Memory B cell (primary cell): ENCODE results near the gene STARD13.

Experiments
- ATAC-seq: fragments of 150-1000 bp; cut with Tn5 transposase; 2 replicates; pipeline ENCODE4 v1.10.0; 2021; ENCODE audit warnings: low read depth, mild to moderate bottlenecking, moderate library complexity
- DNase-seq, 2 donors: peaks; one replicate each; pipeline ENCODE4 v3.0.0; 2022; ENCODE audit warnings: low spot score in 2 of 2
- H3K27ac Mint-ChIP-seq: one replicate; pipeline ENCODE4 v1.8.0; 2022; ENCODE audit warnings: mild to moderate bottlenecking, moderate library complexity, mixed read lengths
- H3K27me3 Mint-ChIP-seq: one replicate; pipeline ENCODE4 v1.8.0; 2022; ENCODE audit warnings: mixed read lengths
- H3K36me3 Mint-ChIP-seq: one replicate; pipeline ENCODE4 v1.8.0; 2022; ENCODE audit warnings: mild to moderate bottlenecking, mixed read lengths
- H3K4me1 Mint-ChIP-seq: one replicate; pipeline ENCODE4 v1.8.0; 2022; ENCODE audit warnings: mixed read lengths
- H3K4me3 Mint-ChIP-seq: one replicate; pipeline ENCODE4 v1.8.0; 2022; ENCODE audit warnings: mild to moderate bottlenecking, moderate library complexity, mixed read lengths
- H3K9me3 Mint-ChIP-seq: one replicate; pipeline ENCODE4 v1.8.0; 2022; ENCODE audit warnings: mixed read lengths

STARD13 gene

DNA sequence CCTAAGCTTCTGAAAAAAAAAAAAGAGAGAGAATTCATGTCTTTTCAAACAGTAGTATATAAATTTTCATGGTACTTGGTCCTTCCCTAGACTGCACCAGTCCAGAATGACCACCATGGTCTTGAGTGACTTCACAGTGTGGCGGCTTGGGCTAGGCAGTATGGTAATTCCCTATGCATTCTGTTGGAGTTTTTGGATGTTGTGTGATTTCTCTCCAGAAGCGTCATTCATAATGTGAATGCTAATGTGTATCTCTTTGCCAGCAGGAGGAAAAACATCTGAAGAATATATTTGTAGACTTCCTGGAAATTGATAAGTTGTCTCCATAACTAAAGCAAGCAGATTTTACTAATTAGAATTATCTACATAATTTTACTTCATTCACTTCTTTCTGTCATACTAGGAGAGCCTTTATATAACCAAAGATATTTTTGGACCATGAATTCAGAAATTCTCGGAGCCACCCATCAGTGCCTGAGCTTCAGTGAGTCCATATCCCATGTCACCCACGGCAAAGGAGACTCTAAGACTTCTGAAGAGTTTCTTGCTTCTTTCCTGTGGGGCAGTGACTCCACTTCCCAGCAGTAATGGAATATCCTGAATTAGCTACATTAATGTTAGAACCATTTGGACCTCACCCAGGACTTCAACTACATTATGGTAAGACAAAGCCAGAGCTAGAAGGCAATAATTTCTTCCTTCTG is 8.4 kb downstream of the STARD13 start:
- no peak for DNase-seq
- Mint-ChIP-seq H3K27me3 (peaks cover 9% of the 10 kb centered on the region), H3K4me3 (no peak overlapping the region), H3K36me3 (no peaks in the 10 kb centered on the region), H3K27ac (no peak overlapping the region), H3K4me1 (no peaks in the 10 kb centered on the region), H3K9me3 (no peaks in the 10 kb centered on the region)
- ATAC-seq: no peak

DNA sequence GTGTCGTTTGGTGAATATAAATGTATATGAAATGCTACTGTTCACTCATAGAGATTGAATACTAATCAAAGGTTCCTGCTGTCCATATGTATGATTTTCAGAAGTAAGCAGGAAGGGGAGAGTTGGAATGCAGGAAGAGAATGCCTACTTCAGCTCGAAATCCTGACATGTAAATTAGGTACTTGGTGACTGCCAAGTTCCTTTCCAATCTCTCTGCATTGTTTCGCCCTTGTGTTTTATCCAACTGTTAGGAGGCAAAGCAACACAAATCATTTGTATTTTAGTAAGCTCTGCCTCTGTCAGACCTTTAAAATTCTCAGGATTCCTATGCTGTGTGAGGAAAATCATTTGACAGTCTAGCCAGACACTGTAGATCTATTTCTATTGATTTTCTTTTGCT is 9.0 kb downstream of the STARD13 start:
- Mint-ChIP-seq H3K4me3 (no peak overlapping the region), H3K9me3 (no peaks in the 10 kb centered on the region), H3K27me3 (peaks cover 6% of the 10 kb centered on the region), H3K27ac (no peak overlapping the region), H3K36me3 (no peaks in the 10 kb centered on the region), H3K4me1 (no peaks in the 10 kb centered on the region)
- DNase-seq: no peak
- ATAC-seq: no peak

GRCh38 chr13:33275916-33276315 is 9.6 kb downstream of the STARD13 start:
- DNase-seq (no peak), ATAC-seq (no peak)
- Mint-ChIP-seq H3K4me3 (no peak overlapping the region), H3K36me3 (no peaks in the 10 kb centered on the region), H3K9me3 (no peaks in the 10 kb centered on the region), H3K4me1 (no peaks in the 10 kb centered on the region), H3K27me3 (peaks cover 6% of the 10 kb centered on the region), H3K27ac (no peak overlapping the region)

- H3K36me3 Mint-ChIP-seq: no peaks in the 10 kb centered on the region
- DNase-seq (no peak), ATAC-seq (no peak)
- H3K9me3 Mint-ChIP-seq: no peaks in the 10 kb centered on the region
- H3K4me1 Mint-ChIP-seq: no peaks in the 10 kb centered on the region
- H3K4me3 Mint-ChIP-seq: no peak overlapping the region
- peaks cover 5% of the 10 kb centered on the region for H3K27me3 Mint-ChIP-seq
- H3K27ac Mint-ChIP-seq: no peak overlapping the region
These were observed 11.3 kb downstream of the STARD13 start for GRCh38 chr13:33274264-33274663.

DNA sequence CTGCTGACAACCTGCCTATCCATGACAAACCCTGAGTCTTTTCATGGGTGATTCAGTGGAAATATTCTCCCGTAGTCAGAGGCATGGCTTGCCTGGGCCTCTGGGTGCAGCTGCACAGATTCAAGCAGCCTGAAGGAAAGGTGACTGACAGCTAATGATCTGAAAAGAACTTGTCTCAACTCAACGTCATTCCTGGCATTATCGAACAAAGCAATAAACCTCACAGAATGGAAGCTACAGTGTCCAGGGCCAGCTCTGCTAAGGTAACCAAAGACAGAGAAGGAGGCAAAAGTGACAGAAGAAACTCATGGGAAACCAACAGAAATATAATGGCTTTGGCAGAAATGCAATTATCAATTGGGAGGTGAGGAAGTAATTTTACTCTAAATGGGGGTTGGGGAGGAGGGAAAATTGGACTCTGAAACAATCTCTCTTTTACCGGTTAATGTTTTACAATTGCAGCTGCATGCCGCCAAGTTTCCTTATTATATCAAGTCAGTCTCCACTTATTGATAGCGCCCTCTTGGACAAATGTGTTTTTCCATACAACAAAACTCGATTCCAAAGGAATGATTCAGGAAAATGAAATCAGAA is 12.9 kb downstream of the STARD13 start:
- Mint-ChIP-seq H3K36me3 (no peaks in the 10 kb centered on the region), H3K27me3 (peaks cover 5% of the 10 kb centered on the region), H3K4me1 (no peaks in the 10 kb centered on the region), H3K27ac (no peak overlapping the region), H3K9me3 (no peaks in the 10 kb centered on the region), H3K4me3 (no peak overlapping the region)
- ATAC-seq (no peak), DNase-seq (no peak)

- Mint-ChIP-seq H3K4me3 (no peak overlapping the region), H3K27ac (no peak overlapping the region), H3K4me1 (no peaks in the 10 kb centered on the region), H3K36me3 (no peaks in the 10 kb centered on the region), H3K9me3 (no peaks in the 10 kb centered on the region), H3K27me3 (peaks cover 5% of the 10 kb centered on the region)
- DNase-seq (no peak), ATAC-seq (no peak)
These were observed 13.8 kb downstream of the STARD13 start for GRCh38 chr13:33271759-33272158.

DNA sequence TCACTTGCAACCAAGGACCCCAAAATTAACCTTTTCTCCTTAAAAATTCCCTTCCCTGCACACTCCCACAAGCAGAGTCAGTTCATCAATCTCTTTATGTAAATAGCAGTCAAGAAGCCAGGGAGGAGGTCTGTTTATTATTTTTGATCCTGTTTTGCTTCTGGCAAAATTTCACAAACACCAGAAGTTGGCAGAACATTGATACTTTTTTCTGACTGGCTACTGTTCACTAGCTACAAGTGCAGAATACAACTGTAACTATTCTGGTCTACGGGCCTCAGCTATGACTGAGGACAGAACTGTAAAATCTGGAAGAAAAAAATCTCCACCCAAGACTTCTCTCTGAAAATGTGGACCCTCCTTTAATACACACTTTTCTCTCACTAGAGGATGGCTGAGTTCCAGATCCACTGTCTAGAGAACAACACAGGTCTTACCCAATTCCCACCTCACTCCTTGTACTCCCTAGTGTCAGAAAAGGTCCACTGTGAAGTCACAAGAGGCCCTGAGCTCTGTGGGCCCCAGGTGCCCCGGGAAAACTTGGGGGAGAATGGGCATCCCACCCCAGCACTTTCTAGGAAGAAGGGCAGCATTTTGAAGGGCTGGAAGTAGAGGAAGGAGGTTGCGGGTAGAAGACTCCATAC is 14.5 kb downstream of the STARD13 start:
- Mint-ChIP-seq H3K4me1 (no peaks in the 10 kb centered on the region), H3K9me3 (no peaks in the 10 kb centered on the region), H3K27me3 (peaks cover 5% of the 10 kb centered on the region), H3K4me3 (no peak overlapping the region), H3K36me3 (no peaks in the 10 kb centered on the region), H3K27ac (no peak overlapping the region)
- DNase-seq (no peak), ATAC-seq (no peak)

- no peaks in the 10 kb centered on the region for H3K9me3 Mint-ChIP-seq
- no peak for DNase-seq
- no peaks in the 10 kb centered on the region for H3K4me1 Mint-ChIP-seq
These were observed 19.9 kb downstream of the STARD13 start for GRCh38 chr13:33265607-33266006.

GRCh38 chr13:33265133-33265532 is 20.4 kb downstream of the STARD13 start:
- Mint-ChIP-seq H3K4me3 (no peak overlapping the region), H3K27me3 (peaks cover 2% of the 10 kb centered on the region), H3K9me3 (no peaks in the 10 kb centered on the region), H3K27ac (no peak overlapping the region), H3K36me3 (no peaks in the 10 kb centered on the region), H3K4me1 (no peaks in the 10 kb centered on the region)
- ATAC-seq: no peak
- no peak for DNase-seq

More at GRCh38 chr13:33265607-33266006, 19.9 kb downstream of the STARD13 start:
- no peak overlapping the region for H3K27ac Mint-ChIP-seq
- H3K36me3 Mint-ChIP-seq: no peaks in the 10 kb centered on the region
- peaks cover 2% of the 10 kb centered on the region for H3K27me3 Mint-ChIP-seq
- ATAC-seq: no peak
- no peak overlapping the region for H3K4me3 Mint-ChIP-seq

DNA sequence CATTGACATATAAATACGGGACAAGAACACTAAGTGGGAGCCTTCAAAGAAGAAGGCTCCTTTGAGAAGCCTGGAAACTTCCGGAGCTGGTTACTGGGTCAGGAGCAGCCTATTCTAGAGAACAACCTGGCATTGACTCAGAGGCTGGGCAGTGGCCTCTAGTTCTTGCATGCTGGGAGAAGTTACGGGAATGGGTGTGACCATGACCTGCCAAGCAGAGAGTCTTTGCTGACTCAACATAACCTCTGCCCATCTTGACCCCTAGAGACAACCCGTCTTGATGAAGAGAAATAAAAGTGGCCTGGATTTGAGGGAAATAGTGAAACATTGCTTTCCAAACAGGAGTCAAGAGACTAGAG is 21.0 kb downstream of the STARD13 start:
- Mint-ChIP-seq H3K27me3 (peaks cover 2% of the 10 kb centered on the region), H3K27ac (no peak overlapping the region), H3K9me3 (no peaks in the 10 kb centered on the region), H3K36me3 (no peaks in the 10 kb centered on the region), H3K4me1 (no peaks in the 10 kb centered on the region), H3K4me3 (no peak overlapping the region)
- no peak for DNase-seq
- ATAC-seq: no peak

- no peak for ATAC-seq
- Mint-ChIP-seq H3K36me3 (no peaks in the 10 kb centered on the region), H3K4me1 (no peaks in the 10 kb centered on the region), H3K4me3 (no peak overlapping the region), H3K27me3 (peaks cover 2% of the 10 kb centered on the region), H3K27ac (no peak overlapping the region), H3K9me3 (no peaks in the 10 kb centered on the region)
- no peak for DNase-seq
These were observed 21.5 kb downstream of the STARD13 start for GRCh38 chr13:33263976-33264619.

DNA sequence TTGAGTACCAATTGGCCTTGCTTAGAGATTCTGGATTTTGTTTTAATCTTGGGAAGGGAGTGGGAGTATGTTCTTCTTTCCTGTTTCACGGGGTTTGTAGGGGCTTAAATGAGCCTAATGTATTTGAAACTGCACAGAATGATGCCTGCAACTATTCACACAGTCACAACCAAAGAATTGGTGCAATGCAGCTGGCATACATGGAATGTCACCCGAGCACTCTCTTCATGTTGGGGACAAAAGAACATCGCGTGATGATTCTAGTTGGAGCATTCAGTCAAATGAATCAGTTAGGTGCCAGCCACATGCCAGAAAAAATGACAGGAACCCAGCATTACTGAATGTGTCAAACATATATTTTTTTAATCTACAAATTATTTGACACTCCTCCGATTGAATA is 22.1 kb downstream of the STARD13 start:
- no peaks in the 10 kb centered on the region for H3K9me3 Mint-ChIP-seq
- no peak overlapping the region for H3K27ac Mint-ChIP-seq
- peaks cover 2% of the 10 kb centered on the region for H3K27me3 Mint-ChIP-seq
- no peak for DNase-seq
- no peaks in the 10 kb centered on the region for H3K4me1 Mint-ChIP-seq
- no peak for ATAC-seq
- no peaks in the 10 kb centered on the region for H3K36me3 Mint-ChIP-seq
- no peak overlapping the region for H3K4me3 Mint-ChIP-seq

DNA sequence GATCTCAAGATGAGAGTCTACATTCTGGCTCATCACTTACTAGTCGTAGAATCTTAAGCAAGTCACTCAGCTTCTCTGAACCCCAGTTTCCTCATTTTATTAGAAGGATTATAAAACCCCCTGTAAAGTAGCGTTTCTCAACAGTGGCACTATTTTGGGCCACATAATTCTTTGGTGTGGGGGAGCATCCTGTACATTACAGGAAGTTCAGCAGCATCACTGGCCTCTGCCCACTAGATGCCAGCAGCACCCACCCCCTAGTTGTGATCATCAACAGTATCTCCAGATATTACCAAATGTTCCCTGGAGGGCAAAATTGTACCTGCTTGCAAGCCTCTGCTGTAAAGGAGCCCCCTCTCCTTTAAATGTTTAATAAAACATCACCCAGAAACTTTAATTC is 22.6 kb downstream of the STARD13 start:
- Mint-ChIP-seq H3K9me3 (no peaks in the 10 kb centered on the region), H3K27me3 (peaks cover 4% of the 10 kb centered on the region), H3K27ac (no peak overlapping the region)

GRCh38 chr13:33262594-33262993 is 23.0 kb downstream of the STARD13 start:
- no peak for ATAC-seq
- Mint-ChIP-seq H3K9me3 (no peaks in the 10 kb centered on the region), H3K27ac (no peak overlapping the region), H3K4me3 (no peak overlapping the region), H3K36me3 (no peaks in the 10 kb centered on the region), H3K4me1 (no peaks in the 10 kb centered on the region), H3K27me3 (peaks cover 5% of the 10 kb centered on the region)
- no peak for DNase-seq

More for the DNA sequence above, 22.6 kb downstream of the STARD13 start:
- no peak overlapping the region for H3K4me3 Mint-ChIP-seq
- peak; percentile 19 for ATAC-seq
- no peak for DNase-seq
- H3K36me3 Mint-ChIP-seq: no peaks in the 10 kb centered on the region
- H3K4me1 Mint-ChIP-seq: no peaks in the 10 kb centered on the region
